ENCODE results near the gene ATOH8.

Gene ATOH8

DNA sequence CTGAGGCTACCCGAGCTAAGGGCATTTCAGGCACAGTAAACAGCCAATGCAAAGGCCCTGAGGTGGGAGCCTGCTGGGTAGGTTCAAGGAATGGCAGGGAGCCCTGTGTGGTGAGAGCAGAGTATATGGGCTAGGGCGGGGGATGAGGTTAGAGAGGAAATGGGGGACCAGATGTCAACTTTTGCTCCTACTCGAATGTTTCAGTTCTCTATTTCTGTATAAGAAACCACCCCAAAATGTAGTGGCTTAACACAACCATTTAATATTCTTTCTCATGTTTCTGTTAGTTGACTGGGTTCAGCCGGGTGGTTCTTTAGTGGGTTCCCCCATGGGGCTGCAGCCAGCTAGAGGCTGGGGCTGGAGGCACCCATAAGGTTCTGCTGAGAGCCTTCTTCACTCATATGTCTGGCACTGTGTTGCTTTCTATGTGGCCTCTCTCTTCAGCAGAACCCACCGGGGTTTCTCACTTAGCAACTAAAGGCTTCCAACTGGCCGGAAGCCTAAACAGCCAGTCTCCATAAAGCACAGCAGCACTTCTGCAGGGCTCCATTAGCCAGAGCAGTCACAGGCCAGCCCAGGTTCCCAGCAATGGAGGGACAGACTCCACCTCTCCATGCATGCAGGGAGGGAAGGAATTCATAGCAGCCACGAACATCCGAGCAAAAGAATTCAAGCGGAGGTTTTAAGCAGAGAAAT lies 5.6 kb upstream of the ATOH8 start:
- Histone ChIP-seq H3K4me1 (peaks cover 8 to 99% (median 80%) of the 10 kb centered on the region in 4 donors), H3K27me3 (no peaks in the 10 kb centered on the region), H3K4me3 (no peak overlapping the region), H3K36me3 (no peaks in the 10 kb centered on the region), H3K27ac (peak overlapping the region; percentile 96 to 97), H3K9me3 (no peaks in the 10 kb centered on the region)
- intact Hi-C loops (cut with DNase I; ENCODE audit: low total_unique reads): loop anchor here (10.0 kb wide), 1 partner anchor 47 kb away; no protein-coding TSS in a partner anchor
- DNase-seq: no peak
- TF ChIP-seq, protein P1, sequence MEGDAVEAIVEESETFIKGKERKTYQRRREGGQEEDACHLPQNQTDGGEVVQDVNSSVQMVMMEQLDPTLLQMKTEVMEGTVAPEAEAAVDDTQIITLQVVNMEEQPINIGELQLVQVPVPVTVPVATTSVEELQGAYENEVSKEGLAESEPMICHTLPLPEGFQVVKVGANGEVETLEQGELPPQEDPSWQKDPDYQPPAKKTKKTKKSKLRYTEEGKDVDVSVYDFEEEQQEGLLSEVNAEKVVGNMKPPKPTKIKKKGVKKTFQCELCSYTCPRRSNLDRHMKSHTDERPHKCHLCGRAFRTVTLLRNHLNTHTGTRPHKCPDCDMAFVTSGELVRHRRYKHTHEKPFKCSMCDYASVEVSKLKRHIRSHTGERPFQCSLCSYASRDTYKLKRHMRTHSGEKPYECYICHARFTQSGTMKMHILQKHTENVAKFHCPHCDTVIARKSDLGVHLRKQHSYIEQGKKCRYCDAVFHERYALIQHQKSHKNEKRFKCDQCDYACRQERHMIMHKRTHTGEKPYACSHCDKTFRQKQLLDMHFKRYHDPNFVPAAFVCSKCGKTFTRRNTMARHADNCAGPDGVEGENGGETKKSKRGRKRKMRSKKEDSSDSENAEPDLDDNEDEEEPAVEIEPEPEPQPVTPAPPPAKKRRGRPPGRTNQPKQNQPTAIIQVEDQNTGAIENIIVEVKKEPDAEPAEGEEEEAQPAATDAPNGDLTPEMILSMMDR (IDR thresholded peaks at IDR 0.05): no peak

DNA sequence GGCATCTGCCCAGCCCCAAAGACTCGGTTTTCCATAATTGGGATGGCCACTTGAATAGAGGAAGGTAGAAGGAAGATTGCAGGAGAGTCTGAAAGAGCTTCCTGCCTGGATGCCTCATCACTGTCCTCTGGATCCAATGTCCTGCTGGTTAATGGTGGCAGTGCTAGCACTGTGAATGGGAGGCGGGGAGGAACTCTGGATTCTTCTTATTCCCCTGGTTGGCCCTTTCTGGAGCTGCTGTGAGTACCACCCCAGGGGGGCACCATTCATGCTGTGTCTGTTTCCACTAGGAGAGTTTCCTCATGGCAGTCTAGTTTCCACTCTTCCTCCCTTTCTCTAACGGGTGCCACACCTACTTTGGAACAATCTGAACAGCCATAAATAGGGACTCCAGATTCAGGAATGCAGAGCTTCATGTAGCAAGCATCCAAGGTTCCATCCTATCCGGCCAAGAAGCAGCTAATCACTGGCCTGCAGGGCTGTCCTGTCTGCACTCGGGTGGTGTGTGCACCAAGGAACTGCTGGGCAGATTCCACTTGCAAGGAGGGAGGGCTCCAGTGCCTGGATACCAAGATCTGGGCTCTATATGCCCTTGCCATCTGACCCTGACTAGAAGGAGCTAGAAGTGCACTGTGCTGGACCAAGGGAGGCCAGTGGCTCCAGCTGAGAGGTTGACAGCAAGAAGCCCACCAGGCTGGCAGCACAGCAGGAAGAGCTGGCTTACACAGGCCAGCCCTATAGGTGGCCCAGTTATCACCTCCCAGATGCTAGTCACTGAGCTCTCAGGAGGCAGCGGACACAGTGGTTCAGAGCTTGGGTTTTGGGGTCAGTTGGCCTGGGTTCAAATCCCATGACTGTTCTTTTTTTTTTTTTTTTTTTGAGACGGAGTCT lies 4.6 kb upstream of the ATOH8 start:
- intact Hi-C loops (cut with DNase I; ENCODE audit: low total_unique reads): loop anchor here (10.0 kb wide), 1 partner anchor 46 kb away; no protein-coding TSS in a partner anchor
- H3K27ac ChIP-seq: peak overlapping the region; percentile 96 to 97
- no peaks in the 10 kb centered on the region for H3K36me3 ChIP-seq
- peak; percentile 68 to 84 for DNase-seq
- peaks cover 0 to 91% (median 74%) of the 10 kb centered on the region in 4 donors for H3K4me1 ChIP-seq
- TF ChIP-seq, protein P1 (IDR thresholded peaks at IDR 0.05): no peak
- H3K4me3 ChIP-seq: no peak overlapping the region
- no peaks in the 10 kb centered on the region for H3K9me3 ChIP-seq
- no peaks in the 10 kb centered on the region for H3K27me3 ChIP-seq

DNA sequence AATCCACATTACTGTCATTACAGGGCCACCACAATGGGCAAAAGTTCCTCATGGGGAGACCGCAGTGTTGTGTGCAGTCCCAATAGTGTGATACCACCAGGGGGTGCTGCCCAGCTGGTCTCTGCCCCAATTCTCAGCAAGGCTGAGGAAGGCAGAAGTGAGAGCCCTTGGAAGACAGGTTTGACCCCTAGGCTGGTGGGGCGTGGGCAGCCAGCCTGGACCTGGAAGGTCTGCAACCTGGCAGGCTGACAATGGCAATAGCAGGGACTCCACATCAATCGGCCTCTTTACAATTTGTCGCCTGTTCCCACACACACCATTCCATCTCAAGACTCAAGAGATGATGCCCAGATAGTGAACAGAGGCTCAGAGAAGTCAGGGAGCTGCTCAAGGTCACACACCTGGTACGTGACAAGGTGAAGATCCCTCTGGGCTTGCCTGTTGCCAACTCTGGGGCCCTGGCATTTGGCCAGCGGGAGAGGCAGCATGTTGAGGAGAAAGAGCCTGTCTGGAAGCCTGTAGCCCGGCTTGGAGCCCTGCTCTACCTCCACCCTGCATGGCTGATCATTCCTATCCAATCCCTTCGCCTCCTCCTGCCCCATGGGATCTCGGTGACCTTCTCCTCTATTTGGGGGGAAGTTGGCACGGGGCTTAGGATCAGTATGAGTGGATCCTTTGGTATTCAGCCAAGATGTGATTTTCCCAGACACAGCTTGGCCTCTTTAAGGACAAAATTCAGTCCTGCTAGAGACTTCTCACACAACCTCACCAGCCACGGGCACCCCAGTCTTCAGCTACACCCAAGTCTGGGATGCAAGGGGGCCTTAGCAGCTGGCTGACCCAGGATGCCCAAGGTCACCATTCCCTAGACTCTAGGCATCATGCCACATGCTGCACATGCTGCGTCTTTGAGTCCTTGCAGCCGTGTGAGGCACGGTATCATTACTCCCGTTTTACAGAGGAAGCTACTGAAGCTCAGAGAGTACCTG lies 2.9 kb upstream of the ATOH8 start:
- DNase-seq: peak; percentile 79 to 90
- peak overlapping the region; percentile 96 to 97 for H3K27ac ChIP-seq
- H3K4me1 ChIP-seq: peaks cover 0 to 77% (median 63%) of the 10 kb centered on the region in 4 donors
- H3K9me3 ChIP-seq: no peaks in the 10 kb centered on the region
- TF ChIP-seq, protein P1 (IDR thresholded peaks at IDR 0.05): peak; percentile 76 to 82
- H3K27me3 ChIP-seq: no peaks in the 10 kb centered on the region
- intact Hi-C loops (cut with DNase I; ENCODE audit: low total_unique reads): no loop called here
- H3K36me3 ChIP-seq: no peaks in the 10 kb centered on the region
- H3K4me3 ChIP-seq: peak overlapping the region in 1 of 2 donors; percentile 12

DNA sequence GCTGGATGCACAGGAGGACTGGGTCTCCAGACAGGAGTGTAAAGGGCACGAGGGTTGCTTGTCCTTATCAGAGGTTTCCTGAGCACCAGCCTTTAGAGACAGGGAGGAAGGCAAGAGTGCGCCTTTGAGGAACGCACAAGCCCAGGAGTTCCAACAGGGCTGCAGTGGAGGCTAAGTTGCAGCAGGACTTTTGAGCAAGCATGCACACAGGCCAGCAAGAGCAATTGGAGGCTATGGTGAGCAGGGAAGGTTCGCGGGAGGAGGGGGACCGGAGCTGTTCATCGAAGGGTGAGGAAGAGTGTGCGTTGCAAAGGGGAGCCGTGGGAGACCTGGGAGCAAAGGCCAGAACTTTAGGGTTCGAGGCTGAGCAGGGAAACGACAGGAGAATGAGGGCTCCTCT lies 2.2 kb upstream of the ATOH8 start:
- peak overlapping the region; percentile 96 to 97 for H3K27ac ChIP-seq
- TF ChIP-seq, protein P1 (IDR thresholded peaks at IDR 0.05): no peak
- peaks cover 0 to 77% (median 62%) of the 10 kb centered on the region in 4 donors for H3K4me1 ChIP-seq
- H3K36me3 ChIP-seq: no peaks in the 10 kb centered on the region
- H3K27me3 ChIP-seq: no peaks in the 10 kb centered on the region
- H3K4me3 ChIP-seq: peak overlapping the region in 1 of 2 donors; percentile 12
- no peaks in the 10 kb centered on the region for H3K9me3 ChIP-seq
- no peak for DNase-seq
- intact Hi-C loops (cut with DNase I; ENCODE audit: low total_unique reads): no loop called here

DNA sequence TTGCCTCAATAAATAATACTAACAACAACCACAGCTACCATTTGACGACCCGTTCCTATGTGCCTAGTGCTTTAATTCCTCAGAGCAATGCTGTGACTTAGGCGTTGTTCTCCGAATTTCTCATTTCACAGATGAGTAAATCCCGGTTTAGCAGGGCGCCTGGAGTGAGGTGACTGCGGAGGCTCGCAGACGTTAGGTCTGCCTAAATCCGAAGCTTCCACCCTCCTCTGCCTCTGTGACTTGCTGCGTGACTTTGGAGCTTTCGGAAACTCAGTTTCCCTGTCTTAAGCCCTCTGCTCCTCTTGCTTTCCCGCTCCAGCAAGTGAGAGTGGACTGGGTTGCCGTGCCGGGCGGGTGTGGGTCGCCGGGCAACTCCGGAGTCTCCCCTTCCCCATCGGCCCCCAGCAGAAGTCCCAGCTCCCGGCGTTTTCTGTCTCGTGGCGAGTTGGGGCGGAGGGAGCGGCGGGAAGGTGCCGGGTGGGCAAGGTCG lies 711 bp upstream of the ATOH8 start:
- H3K9me3 ChIP-seq: no peaks in the 10 kb centered on the region
- H3K27me3 ChIP-seq: no peaks in the 10 kb centered on the region
- H3K4me1 ChIP-seq: peaks cover 0 to 86% (median 65%) of the 10 kb centered on the region in 4 donors
- peak overlapping the region; percentile 92 to 96 for H3K4me3 ChIP-seq
- peak overlapping the region; percentile 96 to 97 for H3K27ac ChIP-seq
- no peak for DNase-seq
- TF ChIP-seq, protein P1 (IDR thresholded peaks at IDR 0.05): no peak
- H3K36me3 ChIP-seq: peaks cover 0 to 5% (median 3%) of the 10 kb centered on the region in 3 donors
- intact Hi-C loops (cut with DNase I; ENCODE audit: low total_unique reads): no loop called here

Data from tibial artery (tissue), 4 donors.